B cell (primary cell): ENCODE results near the gene CFAP54. TPM values are rescaled to one million over a fixed set of nuclear protein-coding genes. Genes with fewer than 3 reads are reported as not detected.

Experiments used
- ATAC-seq: fragments of 200-7000 bp; cut with Tn5 transposase; one replicate; pipeline ENCODE4 v1.10.0; 2021; ENCODE audit warnings: low read depth, mild to moderate bottlenecking, moderate number of reproducible peaks, moderate library complexity
- CTCF ChIA-PET: fragments of 350-600 bp; sonication (Branson Sonifier 250); formaldehyde crosslinking; loops from one replicate; lab custom pipeline; 2021; ENCODE audit warnings: antibody characterized with exemption, inconsistent platforms; lab: Charles Lee
- POLR2A ChIA-PET: fragments of 350-600 bp; sonication (Branson Sonifier 250); formaldehyde crosslinking; loops from one replicate; lab custom pipeline; 2021; ENCODE audit warnings: antibody characterized with exemption; lab: Charles Lee
- DNase-seq: peaks from one replicate; pipeline ENCODE4 v3.0.0; 2013
- H2AFZ ChIP-seq: 2 replicates; pipeline ENCODE4 v1.6.1; 2012; ENCODE audit warnings: mild to moderate bottlenecking, low read depth, low read length; ENCODE audit not compliant: insufficient read depth, poor library complexity, severe bottlenecking
- H3K27ac ChIP-seq, 2 donors: 1 replicate in 1 of 2; 2 replicates in 1 of 2; pipeline ENCODE4 v1.5.1; 2012 to 2013; ENCODE audit warnings: low read length in 2 of 2, mild to moderate bottlenecking in 2 of 2, moderate library complexity in 1 of 2
- H3K27me3 ChIP-seq, 4 experiments: fragments of 200-600 bp in 1 of 4; sonication (generic) in 1 of 4; replicated peaks in 1 of 4; 1 replicate in 2 of 4; 2 replicates in 2 of 4; pipeline versions ENCODE4 v1.6.1 to v1.7.0; 2013 to 2016; ENCODE audit warnings: low read length in 3 of 4, mild to moderate bottlenecking in 2 of 4, mixed read lengths in 1 of 4, moderate library complexity in 1 of 4; ENCODE audit not compliant: insufficient read depth in 4 of 4, control insufficient read depth in 3 of 4; ENCODE audit errors: control extremely low read depth in 1 of 4
- H3K36me3 ChIP-seq, 2 experiments: replicated peaks in 1 of 2; 1 replicate in 1 of 2; 2 replicates in 1 of 2; pipeline versions ENCODE4 v1.6.1 to v1.7.1; 2013; ENCODE audit warnings: low read length in 1 of 2; ENCODE audit not compliant: insufficient read depth in 2 of 2, control insufficient read depth in 1 of 2; ENCODE audit errors: control extremely low read depth in 1 of 2, extremely low read depth in 1 of 2
- H3K4me1 ChIP-seq, 2 donors: fragments of 200-600 bp in 1 of 2; sonication (generic) in 1 of 2; 1 replicate in 1 of 2; 2 replicates in 1 of 2; pipeline versions ENCODE4 v1.5.1 to v1.6.1; 2013 to 2017; ENCODE audit warnings: low read length in 2 of 2; ENCODE audit not compliant: control insufficient read depth in 2 of 2, insufficient read depth in 2 of 2
- H3K4me2 ChIP-seq: replicated peaks from 2 replicates; pipeline ENCODE3; 2012; ENCODE audit warnings: mild to moderate bottlenecking, low read depth, low read length; ENCODE audit not compliant: poor library complexity, severe bottlenecking
- H3K4me3 ChIP-seq, 5 experiments: fragments of 200-600 bp in 1 of 5; sonication (generic) in 1 of 5; 1 replicate in 3 of 5; 2 replicates in 2 of 5; pipeline versions ENCODE4 v1.5.1 to v1.7.0; 2011 to 2016; ENCODE audit warnings: low read length in 4 of 5, mild to moderate bottlenecking in 4 of 5, low read depth in 2 of 5, control low read depth in 1 of 5, moderate library complexity in 1 of 5; ENCODE audit not compliant: insufficient read depth in 1 of 5; ENCODE audit errors: control extremely low read depth in 1 of 5, extremely low read depth in 1 of 5
- H3K79me2 ChIP-seq: fragments of 200-600 bp; sonication (generic); one replicate; pipeline ENCODE4 v1.6.0; 2016; ENCODE audit warnings: low read length; ENCODE audit not compliant: control insufficient read depth, insufficient read depth
- H3K9ac ChIP-seq: fragments of 200-600 bp; sonication (generic); 2 replicates; pipeline ENCODE4 v1.6.1; 2017; ENCODE audit warnings: mild to moderate bottlenecking, low read length, moderate library complexity
- H3K9me3 ChIP-seq, 3 donors: one replicate each; pipeline versions ENCODE4 v1.6.1 to v1.7.1; 2013; ENCODE audit warnings: low read length in 2 of 3; ENCODE audit not compliant: control insufficient read depth in 2 of 3, insufficient read depth in 1 of 3; ENCODE audit errors: control extremely low read depth in 1 of 3
- H4K20me1 ChIP-seq: 2 replicates; pipeline ENCODE4 v1.6.0; 2012; ENCODE audit warnings: mild to moderate bottlenecking, low read length; ENCODE audit not compliant: insufficient read depth, control insufficient read depth, poor library complexity, severe bottlenecking
- H3K27ac Mint-ChIP-seq: one replicate; pipeline ENCODE4 v1.8.0; 2021; ENCODE audit warnings: mixed read lengths
- H3K27me3 Mint-ChIP-seq: one replicate; pipeline ENCODE4 v1.8.0; 2021; ENCODE audit warnings: mixed read lengths
- H3K4me1 Mint-ChIP-seq: one replicate; pipeline ENCODE4 v1.8.0; 2021; ENCODE audit warnings: mixed read lengths
- H3K4me3 Mint-ChIP-seq: one replicate; pipeline ENCODE4 v1.8.0; 2021; ENCODE audit warnings: mixed read lengths
- H3K9me3 Mint-ChIP-seq: one replicate; pipeline ENCODE4 v1.8.0; 2022; ENCODE audit warnings: mixed read lengths; ENCODE audit not compliant: insufficient read depth
- CTCF ChIP-seq: fragments of 200-600 bp; IDR thresholded peaks from one replicate; pipeline ENCODE4 v1.8.0; 2022; ENCODE audit warnings: antibody characterized with exemption, mild to moderate bottlenecking
- EZH2 ChIP-seq: IDR thresholded peaks from 2 replicates; pipeline ENCODE4 v1.6.1; 2012; ENCODE audit warnings: borderline replicate concordance, low read depth, mild to moderate bottlenecking, moderate library complexity, low read length; ENCODE audit not compliant: insufficient read depth, poor library complexity, severe bottlenecking
- WGBS: methylation state at CpG from one replicate; pipeline ENCODE4 v1.1.5; 2013; ENCODE audit warnings: missing lambda C conversion rate; ENCODE audit not compliant: insufficient coverage; 5-methylcytosine and 5-hydroxymethylcytosine counted together
- intact Hi-C: fragments of 100-400 bp; cut with micrococcal nuclease; formaldehyde crosslinking; loops from one replicate; pipeline ENCODE4 v1.10.0; 2022
- polyA plus RNA-seq: library from polyadenylated mRNA; depleted of rRNA; stranded (reverse); fragments of >200 nt; gene quantifications from 2 replicates; pipeline ENCODE4 v1.2.3, GENCODE V29; 2012
- total RNA-seq, 2 donors: library from RNA; stranded (reverse); fragments of 120-200 nt in 1 of 2; gene quantifications; 1 replicate in 1 of 2; 2 replicates in 1 of 2; pipeline versions ENCODE4 v1.2.3 to v1.2.4, GENCODE V29; 2013 to 2022

The CFAP54 gene
- total and polyA plus RNA-seq, 2 donors (not counting 1 experiment from before 2014, with no cell fraction given) = 0.12 to 0.76 TPM

- Mint-ChIP-seq H3K9me3 (no peaks in the 10 kb centered on the region), H3K27me3 (peaks cover 17% of the 10 kb centered on the region), H3K4me1 (no peaks in the 10 kb centered on the region), H3K4me3 (no peak overlapping the region), H3K27ac (no peak overlapping the region)
- POLR2A ChIA-PET = no interaction called here
- Histone ChIP-seq H2AFZ (no peak overlapping the region), H3K36me3 (no peaks in the 10 kb centered on the region), H3K79me2 (no peaks in the 10 kb centered on the region), H3K27ac (no peak overlapping the region), H3K9me3 (no peaks in the 10 kb centered on the region), H3K4me3 (no peak overlapping the region), H3K4me2 (no peak overlapping the region), H4K20me1 (no peaks in the 10 kb centered on the region), H3K27me3 (no peaks in the 10 kb centered on the region), H3K9ac (no peak overlapping the region), H3K4me1 (no peaks in the 10 kb centered on the region)
- no CpG with 5 or more reads among the region's 1 CpG for WGBS
- intact Hi-C loops = no loop called here
- CTCF ChIA-PET = no interaction called here
- no peak for TF ChIP-seq EZH2
- TF ChIP-seq CTCF = no peak
- DNase-seq (no peak), ATAC-seq (no peak)
Observed at GRCh38 chr12:96870946-96871345, 381.6 kb downstream of the CFAP54 start.

- Histone ChIP-seq H3K79me2 (no peaks in the 10 kb centered on the region), H3K36me3 (no peaks in the 10 kb centered on the region), H2AFZ (no peak overlapping the region), H3K27ac (no peak overlapping the region), H3K4me2 (no peak overlapping the region), H3K27me3 (no peaks in the 10 kb centered on the region), H3K9me3 (no peaks in the 10 kb centered on the region), H4K20me1 (no peaks in the 10 kb centered on the region), H3K9ac (no peak overlapping the region), H3K4me1 (no peaks in the 10 kb centered on the region), H3K4me3 (no peak overlapping the region)
- TF ChIP-seq CTCF = no peak
- intact Hi-C loops = no loop called here
- Mint-ChIP-seq H3K9me3 (no peaks in the 10 kb centered on the region), H3K27me3 (peaks cover 18% of the 10 kb centered on the region), H3K4me3 (no peak overlapping the region), H3K27ac (no peak overlapping the region), H3K4me1 (no peaks in the 10 kb centered on the region)
- POLR2A ChIA-PET = no interaction called here
- no peak for DNase-seq
- ATAC-seq = no peak
- CTCF ChIA-PET = no interaction called here
Observed at GRCh38 chr12:96872961-96873360, 383.6 kb downstream of the CFAP54 start.
